Measurements from ENCODE around the gene SNRPA.

GRCh38 chr19:40745402-40745780 is 5.6 kb upstream of the SNRPA start:
- TF ChIP-seq CTCF (IDR thresholded peaks at IDR 0.05) (no peak), POLR2A (IDR thresholded peaks at IDR 0.05) (no peak)

Data from body of pancreas (tissue), 4 donors.